GM23248 (cell line): ENCODE measurements around the gene ZNF638. TPM values are rescaled to one million over a fixed set of nuclear protein-coding genes. Genes with fewer than 3 reads are reported as not detected.

Source experiments
- DNase-seq: peaks from one replicate; pipeline ENCODE4 v3.0.0-alpha.2; 2015
- H2AFZ ChIP-seq: fragments of 200-600 bp; sonication (generic); 2 replicates; pipeline ENCODE4 v1.6.1; 2016; ENCODE audit warnings: antibody characterized with exemption
- H3F3A ChIP-seq: fragments of 200-600 bp; sonication (generic); 2 replicates; pipeline ENCODE4 v1.6.1; 2016; ENCODE audit warnings: mild to moderate bottlenecking, antibody characterized with exemption, mixed run types; ENCODE audit not compliant: insufficient read depth
- H3K27ac ChIP-seq: fragments of 200-600 bp; sonication (generic); 2 replicates; pipeline ENCODE4 v1.5.1; 2016; ENCODE audit warnings: mild to moderate bottlenecking
- H3K27me3 ChIP-seq: fragments of 200-600 bp; sonication (generic); replicated peaks from 2 replicates; pipeline ENCODE4 v1.6.1; 2016; ENCODE audit warnings: mild to moderate bottlenecking; ENCODE audit not compliant: insufficient read depth
- H3K36me3 ChIP-seq: fragments of 200-600 bp; sonication (generic); 2 replicates; pipeline ENCODE4 v1.6.1; 2016; ENCODE audit warnings: low read depth, mild to moderate bottlenecking
- H3K4me1 ChIP-seq: fragments of 200-600 bp; sonication (generic); 2 replicates; pipeline ENCODE4 v1.6.1; 2016; ENCODE audit warnings: mild to moderate bottlenecking; ENCODE audit not compliant: insufficient read depth
- H3K4me2 ChIP-seq: fragments of 200-600 bp; sonication (generic); one replicate; pipeline ENCODE4 v1.6.1; 2016; ENCODE audit warnings: mild to moderate bottlenecking; ENCODE audit not compliant: unreplicated experiment
- H3K4me3 ChIP-seq: fragments of 200-600 bp; sonication (generic); 2 replicates; pipeline ENCODE4 v1.5.1; 2016; ENCODE audit warnings: mild to moderate bottlenecking
- H3K79me2 ChIP-seq: fragments of 200-600 bp; sonication (generic); 2 replicates; pipeline ENCODE4 v1.6.1; 2016; ENCODE audit warnings: mild to moderate bottlenecking; ENCODE audit not compliant: insufficient read depth
- H3K9ac ChIP-seq: fragments of 200-600 bp; sonication (generic); 2 replicates; pipeline ENCODE4 v1.6.1; 2016; ENCODE audit warnings: mild to moderate bottlenecking
- H3K9me2 ChIP-seq: fragments of 200-600 bp; sonication (generic); 2 replicates; pipeline ENCODE4 v1.6.1; 2016; ENCODE audit warnings: mixed run types, mild to moderate bottlenecking, moderate library complexity; ENCODE audit not compliant: insufficient read depth
- H3K9me3 ChIP-seq: fragments of 200-600 bp; sonication (generic); one replicate; pipeline ENCODE4 v1.6.1; 2017; ENCODE audit warnings: low read depth
- H4K20me1 ChIP-seq: fragments of 200-600 bp; sonication (generic); 2 replicates; pipeline ENCODE4 v1.6.0; 2016; ENCODE audit not compliant: insufficient read depth
- EZH2 ChIP-seq: fragments of 200-600 bp; sonication (generic); IDR thresholded peaks from 2 replicates; pipeline ENCODE4 v1.6.1; 2018; ENCODE audit warnings: antibody characterized with exemption, mild to moderate bottlenecking; ENCODE audit not compliant: insufficient read depth, poor library complexity, severe bottlenecking
- EZH2phosphoT487 ChIP-seq: fragments of 200-600 bp; sonication (generic); IDR thresholded peaks from 2 replicates; pipeline ENCODE4 v1.6.1; 2018; ENCODE audit warnings: antibody characterized with exemption, moderate library complexity, mild to moderate bottlenecking, low read depth; ENCODE audit not compliant: insufficient read depth
- WGBS, 2 experiments: methylation state at CpG; one replicate each; pipeline ENCODE4 v1.1.6; 2015 to 2017; ENCODE audit warnings: low lambda C conversion rate in 2 of 2, low coverage in 1 of 2; ENCODE audit errors: missing lambda C conversion rate in 2 of 2; 5-methylcytosine and 5-hydroxymethylcytosine counted together
- in situ Hi-C: fragments of 300-500 bp; cut with MboI; formaldehyde crosslinking; loops from 2 replicates; pipeline ENCODE4 v1.15.0; 2020
- polyA plus RNA-seq: library from polyadenylated mRNA; unstranded; fragments of >200 nt; fragmentation: Nextera tagmentation; extraction: Ambion mirVana; gene quantifications from 2 replicates; pipeline ENCODE4 v1.2.1, GENCODE V29; 2016
- total RNA-seq: library from RNA; depleted of rRNA; stranded (reverse); fragments of >200 nt; shearing (Covaris generic); gene quantifications from 2 replicates; pipeline ENCODE4 v1.2.3, GENCODE V29; 2014

ZNF638 gene
- total and polyA plus RNA-seq, 2 experiments from 2014 or later: 44.0 to 83.0 TPM

GRCh38 chr2:71283131-71283530 lies 48.5 kb upstream of the ZNF638 start:
- no peak overlapping the region for H3K4me2 ChIP-seq
- no peaks in the 10 kb centered on the region for H3K9me2 ChIP-seq
- H3K4me1 ChIP-seq: no peaks in the 10 kb centered on the region
- H3K27me3 ChIP-seq: peaks cover 41% of the 10 kb centered on the region
- H3K4me3 ChIP-seq: no peak overlapping the region
- H3K9me3 ChIP-seq: no peaks in the 10 kb centered on the region
- H3K79me2 ChIP-seq: no peaks in the 10 kb centered on the region
- no peak overlapping the region for H3K9ac ChIP-seq
- H3F3A ChIP-seq: no peaks in the 10 kb centered on the region
- in situ Hi-C loops: no loop called here
- no peak overlapping the region for H3K27ac ChIP-seq
- H2AFZ ChIP-seq: no peak overlapping the region
- H3K36me3 ChIP-seq: no peaks in the 10 kb centered on the region
- WGBS, 2 experiments: 81 to 85% methylated on average over 5 of the region's 5 CpGs
- no peak for TF ChIP-seq EZH2phosphoT487
- TF ChIP-seq EZH2: no peak
- DNase-seq: no peak
- H4K20me1 ChIP-seq: no peaks in the 10 kb centered on the region

GRCh38 chr2:71285706-71286105 lies 45.9 kb upstream of the ZNF638 start:
- H3K36me3 ChIP-seq: no peaks in the 10 kb centered on the region
- H3K4me1 ChIP-seq: no peaks in the 10 kb centered on the region
- H3K9me2 ChIP-seq: no peaks in the 10 kb centered on the region
- DNase-seq: no peak
- WGBS, 2 experiments: 62 to 74% methylated on average over 2 of the region's 2 CpGs
- no peak for TF ChIP-seq EZH2
- no peak for TF ChIP-seq EZH2phosphoT487
- no peaks in the 10 kb centered on the region for H3K79me2 ChIP-seq
- H3K9ac ChIP-seq: no peak overlapping the region
- H2AFZ ChIP-seq: no peak overlapping the region
- H4K20me1 ChIP-seq: no peaks in the 10 kb centered on the region
- no peak overlapping the region for H3K27ac ChIP-seq
- no peak overlapping the region for H3K4me3 ChIP-seq
- H3K4me2 ChIP-seq: no peak overlapping the region
- no peaks in the 10 kb centered on the region for H3F3A ChIP-seq
- H3K27me3 ChIP-seq: peaks cover 16% of the 10 kb centered on the region
- H3K9me3 ChIP-seq: no peaks in the 10 kb centered on the region
- in situ Hi-C loops: no loop called here

- Histone ChIP-seq H3K4me1 (no peaks in the 10 kb centered on the region), H3K4me3 (no peak overlapping the region), H3K9me2 (no peaks in the 10 kb centered on the region), H3K36me3 (no peaks in the 10 kb centered on the region), H3F3A (no peaks in the 10 kb centered on the region), H3K27me3 (no peaks in the 10 kb centered on the region), H3K27ac (no peak overlapping the region), H3K4me2 (no peak overlapping the region), H2AFZ (no peak overlapping the region), H3K9ac (no peak overlapping the region), H3K79me2 (no peaks in the 10 kb centered on the region), H3K9me3 (no peaks in the 10 kb centered on the region), H4K20me1 (no peaks in the 10 kb centered on the region)
- DNase-seq: peak; percentile 58
- TF ChIP-seq EZH2: no peak
- no peak for TF ChIP-seq EZH2phosphoT487
- in situ Hi-C loops: no loop called here
- 13 to 15% methylated on average over 4 of the region's 4 CpGs for WGBS, 2 experiments
Measured at GRCh38 chr2:71291398-71291797, 40.2 kb upstream of the ZNF638 start.

GRCh38 chr2:71292159-71292558 lies 39.4 kb upstream of the ZNF638 start:
- in situ Hi-C loops: no loop called here
- Histone ChIP-seq H3K27ac (no peak overlapping the region), H3K4me1 (no peaks in the 10 kb centered on the region), H3K9me3 (no peaks in the 10 kb centered on the region), H3K79me2 (no peaks in the 10 kb centered on the region), H3K27me3 (no peaks in the 10 kb centered on the region), H3K4me2 (no peak overlapping the region), H3K9me2 (no peaks in the 10 kb centered on the region), H3F3A (no peaks in the 10 kb centered on the region), H3K9ac (no peak overlapping the region), H4K20me1 (no peaks in the 10 kb centered on the region), H2AFZ (no peak overlapping the region), H3K36me3 (no peaks in the 10 kb centered on the region), H3K4me3 (no peak overlapping the region)
- TF ChIP-seq EZH2: no peak
- no peak for TF ChIP-seq EZH2phosphoT487
- no peak for DNase-seq
- 31 to 41% methylated on average over 1 of the region's 1 CpG for WGBS, 2 experiments

GRCh38 chr2:71298914-71299313 lies 32.7 kb upstream of the ZNF638 start:
- Histone ChIP-seq H3F3A (no peaks in the 10 kb centered on the region), H3K9me2 (no peaks in the 10 kb centered on the region), H3K4me1 (no peaks in the 10 kb centered on the region), H2AFZ (no peak overlapping the region), H4K20me1 (no peaks in the 10 kb centered on the region), H3K36me3 (no peaks in the 10 kb centered on the region), H3K4me2 (no peak overlapping the region), H3K9me3 (no peaks in the 10 kb centered on the region), H3K27me3 (no peaks in the 10 kb centered on the region), H3K79me2 (no peaks in the 10 kb centered on the region), H3K27ac (no peak overlapping the region), H3K4me3 (no peak overlapping the region), H3K9ac (no peak overlapping the region)
- WGBS, 2 experiments: 48 to 50% methylated on average over 2 of the region's 2 CpGs
- TF ChIP-seq EZH2phosphoT487: no peak
- no peak for TF ChIP-seq EZH2
- in situ Hi-C loops: loop anchor here (5.0 kb wide), 1 partner anchor 208 kb away; no protein-coding TSS in a partner anchor
- no peak for DNase-seq
